A549 (cell line): Measurements from ENCODE around the gene CTU1. TPM values are rescaled to one million over a fixed set of nuclear protein-coding genes. Genes with fewer than 3 reads are reported as not detected.

Experiments
- ATAC-seq, 2 experiments: fragments of 200-7000 bp in 1 of 2; fragments of >200 bp in 1 of 2; cut with Nextera tagmentation in 1 of 2; cut with Tn5 transposase in 1 of 2; 3 replicates each; pipeline versions ENCODE4 v1.8.0 to v1.9.1; 2018 to 2020; ENCODE audit warnings: mild to moderate bottlenecking in 1 of 2, moderate library complexity in 1 of 2
- CTCF ChIA-PET: fragments of 300-600 bp; sonication (Branson Sonifier 250); formaldehyde crosslinking; extraction: SDS; loops from one replicate; lab custom pipeline; 2021; ENCODE audit warnings: antibody characterized with exemption, inconsistent platforms; lab: Yijun Ruan, JAX
- POLR2A ChIA-PET: fragments of 350-600 bp; formaldehyde crosslinking; extraction: SDS; loops from one replicate; lab custom pipeline; 2021; ENCODE audit warnings: antibody characterized with exemption, inconsistent platforms; lab: Yijun Ruan, JAX
- DNase-seq, 2 experiments: peaks; one replicate each; pipeline versions ENCODE4 v3.0.0 to v3.0.0-alpha.2; 2011 to 2016; ENCODE audit warnings: low read depth in 1 of 2, low spot score in 1 of 2
- FAIRE-seq: peaks from 2 replicates; lab custom pipeline; 2011; peaks lifted over from hg19 to GRCh38; lab: Jason Lieb, UNC
- H3K27ac ChIP-seq, 2 experiments: fragments of >200 bp; sonication (Bioruptor Twin); formaldehyde crosslinking; 3 replicates each; pipeline ENCODE4 v1.5.1; 2016 to 2017
- H3K4me1 ChIP-seq: fragments of >200 bp; sonication (Bioruptor Twin); formaldehyde crosslinking; 3 replicates; pipeline ENCODE4 v1.6.1; 2016
- H3K4me2 ChIP-seq: fragments of >200 bp; sonication (Bioruptor Twin); formaldehyde crosslinking; 3 replicates; pipeline ENCODE4 v1.6.1; 2016
- H3K4me3 ChIP-seq: fragments of >200 bp; sonication (Bioruptor Twin); formaldehyde crosslinking; 3 replicates; pipeline ENCODE4 v1.5.1; 2016
- H3K9me3 ChIP-seq: fragments of >200 bp; sonication (Bioruptor Twin); formaldehyde crosslinking; 3 replicates; pipeline ENCODE4 v1.6.1; 2016
- CBX2 ChIP-seq: fragments of 200-600 bp; sonication (generic); IDR thresholded peaks from 2 replicates; pipeline ENCODE4 v1.6.1; 2016; ENCODE audit warnings: low read depth, mild to moderate bottlenecking, borderline replicate concordance
- CHD4 ChIP-seq: fragments of 200-600 bp; sonication (generic); IDR thresholded peaks from 2 replicates; pipeline ENCODE4 v1.6.1; 2016; ENCODE audit warnings: antibody characterized with exemption, mild to moderate bottlenecking, borderline replicate concordance
- ELK1 ChIP-seq: fragments of 150-350 bp; IDR thresholded peaks from 2 replicates; pipeline ENCODE4 v1.6.1; 2014; ENCODE audit warnings: low read depth, mild to moderate bottlenecking, low read length
- EP300 ChIP-seq, 2 experiments: fragments of >200 bp; sonication (Bioruptor Twin); formaldehyde crosslinking; IDR thresholded peaks; 2 replicates in 1 of 2; 3 replicates in 1 of 2; pipeline ENCODE4 v1.6.1; 2016 to 2017
- ESRRA ChIP-seq: fragments of 150-350 bp; IDR thresholded peaks from 2 replicates; pipeline ENCODE4 v1.6.1; 2014; ENCODE audit warnings: mild to moderate bottlenecking, low read length, borderline replicate concordance
- JUN ChIP-seq, 2 experiments: fragments of >200 bp; sonication (Bioruptor Twin); formaldehyde crosslinking; IDR thresholded peaks; 2 replicates in 1 of 2; 3 replicates in 1 of 2; pipeline ENCODE4 v1.6.1; 2016 to 2017
- NPAS2 ChIP-seq: fragments of 250-450 bp; sonication (Bioruptor Pico); IDR thresholded peaks from 2 replicates; pipeline ENCODE4 v1.8.0; 2022; ENCODE audit warnings: mild to moderate bottlenecking, moderate library complexity, borderline replicate concordance
- PHF8 ChIP-seq: fragments of 200-600 bp; sonication (generic); IDR thresholded peaks from 2 replicates; pipeline ENCODE4 v1.6.1; 2016; ENCODE audit warnings: low read depth, mild to moderate bottlenecking, antibody characterized with exemption, moderate library complexity, borderline replicate concordance
- RAD21 ChIP-seq, 2 experiments: fragments of >200 bp in 1 of 2; sonication (Bioruptor Twin) in 1 of 2; formaldehyde crosslinking in 1 of 2; IDR thresholded peaks in 1 of 2; conservative IDR thresholded peaks in 1 of 2; 2 replicates in 1 of 2; 3 replicates in 1 of 2; pipeline ENCODE4 v1.6.1; 2012 to 2018; ENCODE audit warnings: inconsistent platforms in 1 of 2
- REST ChIP-seq: fragments of 200-600 bp; sonication (generic); IDR thresholded peaks from 2 replicates; pipeline ENCODE4 v1.6.1; 2016; ENCODE audit warnings: antibody characterized with exemption, mild to moderate bottlenecking, moderate library complexity
- RNF2 ChIP-seq: fragments of 200-600 bp; sonication (generic); IDR thresholded peaks from 2 replicates; pipeline ENCODE4 v1.6.1; 2016; ENCODE audit warnings: low read depth, mild to moderate bottlenecking, antibody characterized with exemption, moderate library complexity, borderline replicate concordance
- SMC3 ChIP-seq: fragments of >200 bp; sonication (Bioruptor Twin); formaldehyde crosslinking; IDR thresholded peaks from 3 replicates; pipeline ENCODE4 v1.6.1; 2018; ENCODE audit warnings: inconsistent platforms
- TFCP2L1 ChIP-seq: fragments of 250-450 bp; sonication (Bioruptor Pico); IDR thresholded peaks from 2 replicates; pipeline ENCODE4 v1.5.0; 2021; ENCODE audit warnings: mild to moderate bottlenecking
- ZSCAN20 ChIP-seq: fragments of 250-450 bp; sonication (Bioruptor Pico); IDR thresholded peaks from 2 replicates; pipeline ENCODE4 v1.8.0; 2022; ENCODE audit warnings: mild to moderate bottlenecking, moderate library complexity
- WGBS: methylation state at CpG from one replicate; pipeline ENCODE4 v1.1.6; 2017; ENCODE audit errors: missing lambda C conversion rate; 5-methylcytosine and 5-hydroxymethylcytosine counted together
- polyA plus RNA-seq, 4 experiments: library from polyadenylated mRNA; depleted of rRNA in 3 of 4; stranded (reverse); fragments of >200 nt; fragmentation: RNase III in 1 of 4; extraction: RNeasy Plus Mini Kit Qiagen cat#74134 plus additional on column Dnase treatment in 1 of 4; gene quantifications; 2 replicates in 3 of 4; 3 replicates in 1 of 4; pipeline ENCODE4 v1.2.3, GENCODE V29; 2011 to 2017
- TF ChIP-seq, protein P1 (sequence below): fragments of 250-450 bp; sonication (Bioruptor Pico); IDR thresholded peaks from 2 replicates; pipeline ENCODE4 v1.5.0; 2021; ENCODE audit warnings: mild to moderate bottlenecking, moderate library complexity, borderline replicate concordance
- TF ChIP-seq, protein P2 (sequence below): fragments of 450-650 bp; IDR thresholded peaks from 2 replicates; pipeline ENCODE4 v1.6.1; 2014; ENCODE audit warnings: antibody characterized with exemption

The CTU1 gene
- polyA plus RNA-seq, 2 of the 4 experiments (the other 2 are of a cell fraction), result 4.5 to 7.4 TPM

- Histone ChIP-seq H3K4me2 (no peak overlapping the region), H3K4me1 (peaks cover 10% of the 10 kb centered on the region; the same call in 1 of the 3 replicates), H3K4me3 (no peak overlapping the region), H3K9me3 (no peaks in the 10 kb centered on the region), H3K27ac (no peak overlapping the region)
- ATAC-seq (no peak), FAIRE-seq (no peak), DNase-seq (no peak)
- no peak for TF ChIP-seq ELK1
- TF ChIP-seq EP300 (IDR thresholded peaks at IDR 0.05), result no peak
- no peak for TF ChIP-seq CBX2
- no peak for TF ChIP-seq JUN (IDR thresholded peaks at IDR 0.05)
- no peak for TF ChIP-seq RAD21 (conservative IDR thresholded peaks at IDR 0.05 in 1 of 2, IDR thresholded peaks at IDR 0.05 in 1 of 2)
- no peak for TF ChIP-seq ZSCAN20
- no peak for TF ChIP-seq NPAS2
- no peak for TF ChIP-seq REST
- TF ChIP-seq RNF2, result no peak
- TF ChIP-seq SMC3, result no peak
- no peak for TF ChIP-seq TFCP2L1 (CRISPR knock-in tag)
- TF ChIP-seq CHD4, result no peak
- no peak for TF ChIP-seq PHF8
- TF ChIP-seq ESRRA, result no peak
- TF ChIP-seq, protein P1, sequence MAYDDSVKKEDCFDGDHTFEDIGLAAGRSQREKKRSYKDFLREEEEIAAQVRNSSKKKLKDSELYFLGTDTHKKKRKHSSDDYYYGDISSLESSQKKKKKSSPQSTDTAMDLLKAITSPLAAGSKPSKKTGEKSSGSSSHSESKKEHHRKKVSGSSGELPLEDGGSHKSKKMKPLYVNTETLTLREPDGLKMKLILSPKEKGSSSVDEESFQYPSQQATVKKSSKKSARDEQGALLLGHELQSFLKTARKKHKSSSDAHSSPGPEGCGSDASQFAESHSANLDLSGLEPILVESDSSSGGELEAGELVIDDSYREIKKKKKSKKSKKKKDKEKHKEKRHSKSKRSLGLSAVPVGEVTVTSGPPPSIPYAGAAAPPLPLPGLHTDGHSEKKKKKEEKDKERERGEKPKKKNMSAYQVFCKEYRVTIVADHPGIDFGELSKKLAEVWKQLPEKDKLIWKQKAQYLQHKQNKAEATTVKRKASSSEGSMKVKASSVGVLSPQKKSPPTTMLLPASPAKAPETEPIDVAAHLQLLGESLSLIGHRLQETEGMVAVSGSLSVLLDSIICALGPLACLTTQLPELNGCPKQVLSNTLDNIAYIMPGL (CRISPR knock-in tag), result no peak
- TF ChIP-seq, protein P2, sequence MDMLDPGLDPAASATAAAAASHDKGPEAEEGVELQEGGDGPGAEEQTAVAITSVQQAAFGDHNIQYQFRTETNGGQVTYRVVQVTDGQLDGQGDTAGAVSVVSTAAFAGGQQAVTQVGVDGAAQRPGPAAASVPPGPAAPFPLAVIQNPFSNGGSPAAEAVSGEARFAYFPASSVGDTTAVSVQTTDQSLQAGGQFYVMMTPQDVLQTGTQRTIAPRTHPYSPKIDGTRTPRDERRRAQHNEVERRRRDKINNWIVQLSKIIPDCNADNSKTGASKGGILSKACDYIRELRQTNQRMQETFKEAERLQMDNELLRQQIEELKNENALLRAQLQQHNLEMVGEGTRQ, result no peak
- WGBS, result 79% methylated on average over 8 of the region's 8 CpGs
- ChIA-PET POLR2A (no interaction called here), CTCF (interaction anchor here (1.4 to 9.7 kb wide), 5 partner anchors 8 to 168 kb away, joined by 3 to 147 read pairs (median 30); partner anchors contain the start of gene KLK10)
Measured at GRCh38 chr19:51093101-51093500, 15.1 kb downstream of the CTU1 start.
